HG03457 (cell line): ENCODE measurements around the gene ZNF391.
"Not testable (repeated sequence)": the region's sequence is repeated elsewhere in the genome, so short reads cannot be mapped to it uniquely, and the experiment has no call there.

Experiments
- ATAC-seq: cut with Tn5 transposase; IDR thresholded peaks from one replicate; pipeline ENCODE4 v1.9.1; 2021; ENCODE audit warnings: moderate number of reproducible peaks; ENCODE audit not compliant: unreplicated experiment

The ZNF391 gene

GRCh38 chr6:27388293-27389197, at the start of gene ZNF391:
ZNF391 (plus strand) TSS chr6:27388759; CDS start chr6:27400371, 11,612 bp downstream.
- ATAC-seq, result peak; percentile 81

GRCh38 chr6:27352850-27353249, 35.7 kb upstream of the ZNF391 start:
- ATAC-seq, result no peak

GRCh38 chr6:27358786-27359185, 29.8 kb upstream of the ZNF391 start:
- no peak for ATAC-seq

GRCh38 chr6:27359231-27359630, 29.3 kb upstream of the ZNF391 start:
- no peak for ATAC-seq

GRCh38 chr6:27368202-27368601, 20.4 kb upstream of the ZNF391 start:
- ATAC-seq, result no peak

GRCh38 chr6:27370391-27370790, 18.2 kb upstream of the ZNF391 start:
- ATAC-seq, result no peak

- ATAC-seq, result no peak
Measured at GRCh38 chr6:27374824-27375612, 13.5 kb upstream of the ZNF391 start.

GRCh38 chr6:27375613-27376079, 12.9 kb upstream of the ZNF391 start:
- no peak for ATAC-seq

- not testable (repeated sequence) for ATAC-seq
Measured at GRCh38 chr6:27378406-27378805, 10.2 kb upstream of the ZNF391 start.

- ATAC-seq, result not testable (repeated sequence)
Measured at GRCh38 chr6:27381001-27381400, 7.6 kb upstream of the ZNF391 start.

GRCh38 chr6:27383011-27383410, 5.5 kb upstream of the ZNF391 start:
- ATAC-seq, result no peak

GRCh38 chr6:27383481-27383880, 5.1 kb upstream of the ZNF391 start:
- ATAC-seq, result no peak

GRCh38 chr6:27392623-27393022, 4.1 kb downstream of the ZNF391 start:
- no peak for ATAC-seq

- ATAC-seq, result no peak
Measured at GRCh38 chr6:27394073-27394472, 5.5 kb downstream of the ZNF391 start.

GRCh38 chr6:27400877-27401642, 12.5 kb downstream of the ZNF391 start:
- no peak for ATAC-seq

- no peak for ATAC-seq
Measured at GRCh38 chr6:27406085-27406484, 17.5 kb downstream of the ZNF391 start.

GRCh38 chr6:27407153-27407814, 18.7 kb downstream of the ZNF391 start:
- no peak for ATAC-seq

- no peak for ATAC-seq
Measured at GRCh38 chr6:27414300-27414699, 25.7 kb downstream of the ZNF391 start.

GRCh38 chr6:27414996-27415395, 26.4 kb downstream of the ZNF391 start:
- no peak for ATAC-seq

GRCh38 chr6:27415898-27416297, 27.3 kb downstream of the ZNF391 start:
- ATAC-seq, result no peak
